Gastroesophageal sphincter (tissue), 3 donors: ENCODE measurements around the gene SLC39A1.

ENCODE experiments used
- EP300 ChIP-seq: sonication (generic); formaldehyde crosslinking; IDR thresholded peaks from one replicate; pipeline ENCODE4 v1.6.1; 2017; ENCODE audit warnings: antibody characterized with exemption, mild to moderate bottlenecking
- POLR2A ChIP-seq, 2 donors: fragments of 450-650 bp; IDR thresholded peaks; one replicate each; pipeline ENCODE4 v1.6.1; 2017; ENCODE audit warnings: antibody characterized with exemption in 2 of 2, mild to moderate bottlenecking in 2 of 2, moderate library complexity in 1 of 2
- POLR2AphosphoS5 ChIP-seq: sonication (generic); formaldehyde crosslinking; IDR thresholded peaks from one replicate; pipeline ENCODE4 v1.6.1; 2017; ENCODE audit warnings: antibody characterized with exemption
- TF ChIP-seq, protein P1 (sequence below), 4 experiments: fragments of 200-600 bp in 2 of 4; fragments of 450-650 bp in 2 of 4; sonication (generic) in 1 of 4; IDR thresholded peaks; one replicate each; pipeline ENCODE4 v1.5.1; 2017 to 2019; ENCODE audit warnings: antibody characterized with exemption in 4 of 4, mild to moderate bottlenecking in 2 of 4, moderate library complexity in 2 of 4

DNA sequence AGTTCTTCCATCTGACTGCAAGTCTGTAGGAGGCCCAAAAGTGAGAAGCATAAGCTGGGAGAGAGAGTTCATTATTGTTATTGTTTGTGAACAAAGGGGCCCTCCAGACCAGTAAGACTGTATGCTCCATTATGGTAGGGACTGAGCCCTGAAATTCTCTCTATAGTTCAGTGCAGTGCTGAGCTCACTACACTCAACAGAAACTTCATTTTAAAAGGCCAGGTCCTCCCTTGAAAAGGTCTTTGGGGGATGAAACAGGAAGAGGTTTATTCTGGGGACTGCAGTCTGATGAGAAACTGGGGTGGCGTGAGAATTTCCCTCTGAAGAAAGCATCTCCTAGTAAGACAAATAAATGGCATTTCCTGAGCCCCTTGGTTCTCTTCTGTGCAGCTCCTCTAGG, 35.1 kb downstream of the SLC39A1 start:
- TF ChIP-seq, protein P1, sequence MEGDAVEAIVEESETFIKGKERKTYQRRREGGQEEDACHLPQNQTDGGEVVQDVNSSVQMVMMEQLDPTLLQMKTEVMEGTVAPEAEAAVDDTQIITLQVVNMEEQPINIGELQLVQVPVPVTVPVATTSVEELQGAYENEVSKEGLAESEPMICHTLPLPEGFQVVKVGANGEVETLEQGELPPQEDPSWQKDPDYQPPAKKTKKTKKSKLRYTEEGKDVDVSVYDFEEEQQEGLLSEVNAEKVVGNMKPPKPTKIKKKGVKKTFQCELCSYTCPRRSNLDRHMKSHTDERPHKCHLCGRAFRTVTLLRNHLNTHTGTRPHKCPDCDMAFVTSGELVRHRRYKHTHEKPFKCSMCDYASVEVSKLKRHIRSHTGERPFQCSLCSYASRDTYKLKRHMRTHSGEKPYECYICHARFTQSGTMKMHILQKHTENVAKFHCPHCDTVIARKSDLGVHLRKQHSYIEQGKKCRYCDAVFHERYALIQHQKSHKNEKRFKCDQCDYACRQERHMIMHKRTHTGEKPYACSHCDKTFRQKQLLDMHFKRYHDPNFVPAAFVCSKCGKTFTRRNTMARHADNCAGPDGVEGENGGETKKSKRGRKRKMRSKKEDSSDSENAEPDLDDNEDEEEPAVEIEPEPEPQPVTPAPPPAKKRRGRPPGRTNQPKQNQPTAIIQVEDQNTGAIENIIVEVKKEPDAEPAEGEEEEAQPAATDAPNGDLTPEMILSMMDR (IDR thresholded peaks at IDR 0.05): no peak
- TF ChIP-seq EP300: no peak
- TF ChIP-seq POLR2A (IDR thresholded peaks at IDR 0.05): no peak
- TF ChIP-seq POLR2AphosphoS5: no peak
